Keratinocyte (primary cell): Measurements from ENCODE around the gene UBQLN4. TPM values are rescaled to one million over a fixed set of nuclear protein-coding genes. Genes with fewer than 3 reads are reported as not detected.

Source experiments
- DNase-seq: peaks from one replicate; pipeline ENCODE4 v3.0.0-alpha.2; 2011; ENCODE audit warnings: low read depth, missing footprints, low spot score
- FAIRE-seq: peaks from 2 replicates; lab custom pipeline; 2011; peaks lifted over from hg19 to GRCh38; lab: Jason Lieb, UNC
- H2AFZ ChIP-seq: 2 replicates; pipeline ENCODE4 v1.6.0; 2012; ENCODE audit warnings: low read length, control low read depth, inconsistent platforms; ENCODE audit not compliant: control insufficient read depth
- H3K27ac ChIP-seq: 2 replicates; pipeline ENCODE4 v1.5.1; 2011; ENCODE audit warnings: low read length; ENCODE audit not compliant: control insufficient read depth, insufficient read depth
- H3K27me3 ChIP-seq: 3 replicates; pipeline ENCODE4 v1.6.0; 2011; ENCODE audit warnings: low read length; ENCODE audit not compliant: control insufficient read depth, insufficient read depth; ENCODE audit errors: extremely low read depth
- H3K36me3 ChIP-seq, 2 experiments: 2 replicates in 1 of 2; 3 replicates in 1 of 2; pipeline ENCODE4 v1.5.1; 2011; ENCODE audit warnings: low read length in 2 of 2, mild to moderate bottlenecking in 1 of 2; ENCODE audit not compliant: control insufficient read depth in 2 of 2, insufficient read depth in 2 of 2; ENCODE audit errors: extremely low read depth in 1 of 2
- H3K4me1 ChIP-seq: 3 replicates; pipeline ENCODE4 v1.5.1; 2011; ENCODE audit warnings: low read length; ENCODE audit not compliant: control insufficient read depth, insufficient read depth; ENCODE audit errors: extremely low read depth
- H3K4me2 ChIP-seq: 3 replicates; pipeline ENCODE4 v1.6.0; 2011; ENCODE audit warnings: low read depth, low read length; ENCODE audit not compliant: control insufficient read depth, insufficient read depth; ENCODE audit errors: extremely low read depth
- H3K4me3 ChIP-seq, 3 experiments: fragments of 200-600 bp in 1 of 3; sonication (generic) in 1 of 3; 2 replicates in 2 of 3; 3 replicates in 1 of 3; pipeline ENCODE4 v1.5.1; 2011 to 2016; ENCODE audit warnings: low read length in 3 of 3, mild to moderate bottlenecking in 3 of 3, control low read depth in 2 of 3, inconsistent platforms in 1 of 3, low read depth in 1 of 3, mixed read lengths in 1 of 3, mixed run types in 1 of 3, moderate library complexity in 1 of 3; ENCODE audit not compliant: control insufficient read depth in 2 of 3, insufficient read depth in 2 of 3; ENCODE audit errors: extremely low read depth in 1 of 3
- H3K79me2 ChIP-seq: 2 replicates; pipeline ENCODE4 v1.6.0; 2012; ENCODE audit warnings: low read length; ENCODE audit not compliant: control insufficient read depth, insufficient read depth
- H3K9ac ChIP-seq: 3 replicates; pipeline ENCODE4 v1.6.0; 2011; ENCODE audit warnings: low read length; ENCODE audit not compliant: control insufficient read depth, insufficient read depth; ENCODE audit errors: extremely low read depth
- H3K9me1 ChIP-seq: 3 replicates; pipeline ENCODE4 v1.6.0; 2011; ENCODE audit warnings: low read length; ENCODE audit not compliant: control insufficient read depth, insufficient read depth; ENCODE audit errors: extremely low read depth
- H3K9me3 ChIP-seq: 2 replicates; pipeline ENCODE4 v1.5.1; 2012; ENCODE audit warnings: low read depth, low read length; ENCODE audit not compliant: control insufficient read depth
- H4K20me1 ChIP-seq: 3 replicates; pipeline ENCODE4 v1.6.0; 2011; ENCODE audit warnings: low read length; ENCODE audit not compliant: control insufficient read depth, insufficient read depth; ENCODE audit errors: extremely low read depth
- CTCF ChIP-seq, 3 experiments: IDR thresholded peaks in 1 of 3; conservative IDR thresholded peaks in 1 of 3; optimal IDR thresholded peaks in 1 of 3; 2 replicates in 2 of 3; 3 replicates in 1 of 3; pipeline versions ENCODE3 to v1.5.1; 2011; ENCODE audit warnings: low read length in 3 of 3, mild to moderate bottlenecking in 3 of 3, moderate library complexity in 2 of 3, control low read depth in 1 of 3, inconsistent platforms in 1 of 3; ENCODE audit not compliant: insufficient read depth in 2 of 3; ENCODE audit errors: extremely low read depth in 1 of 3
- EZH2 ChIP-seq: IDR thresholded peaks from one replicate; pipeline ENCODE4 v1.6.1; 2012; ENCODE audit warnings: inconsistent platforms, mild to moderate bottlenecking, low read length, moderate library complexity
- dilution Hi-C: fragments of 300-500 bp; cut with MboI; formaldehyde crosslinking; loops from one replicate; pipeline ENCODE4 v1.7.0; 2020; ENCODE audit warnings: low sequenced_read_pairs; ENCODE audit not compliant: extremely low pct_ligation_motif_present
- polyA plus RNA-seq, 5 experiments: library from polyadenylated mRNA; depleted of rRNA in 3 of 5; stranded (reverse) in 3 of 5; stranded (forward) in 1 of 5; unstranded in 1 of 5; fragments of >200 nt; gene quantifications; 1 replicate in 1 of 5; 2 replicates in 3 of 5; 3 replicates in 1 of 5; pipeline versions ENCODE4 v1.2.1 to v1.2.3, GENCODE V29; 2011 to 2012; ENCODE audit warnings: missing spikeins in 2 of 5, low read depth in 1 of 5, low replicate concordance in 1 of 5

The UBQLN4 gene
- polyA plus RNA-seq, 1 donor (not counting 4 experiments of a cell fraction or from before 2014, with no cell fraction given) = 35.8 TPM

- H2AFZ ChIP-seq = no peak overlapping the region
- H3K79me2 ChIP-seq = peaks cover 21% of the 10 kb centered on the region
- H3K9me1 ChIP-seq = peaks cover 2% of the 10 kb centered on the region
- H3K4me3 ChIP-seq = no peak overlapping the region
- TF ChIP-seq CTCF (optimal IDR thresholded peaks at IDR 0.05 in 1 of 3, IDR thresholded peaks at IDR 0.05 in 1 of 3, conservative IDR thresholded peaks at IDR 0.05 in 1 of 3; ENCODE audit: extremely low read depth in 1 of 3, insufficient read depth in 2 of 3, low read length in 3 of 3) (no peak), EZH2 (no peak)
- H3K9ac ChIP-seq = no peak overlapping the region
- no peaks in the 10 kb centered on the region for H3K9me3 ChIP-seq
- dilution Hi-C loops = no loop called here
- FAIRE-seq (no peak), DNase-seq (no peak)
- no peak overlapping the region for H3K4me2 ChIP-seq
- H4K20me1 ChIP-seq = no peaks in the 10 kb centered on the region
- peaks cover 13% of the 10 kb centered on the region for H3K4me1 ChIP-seq
- H3K27me3 ChIP-seq = no peaks in the 10 kb centered on the region
- peaks cover 21 to 25% of the 10 kb centered on the region in 2 experiments for H3K36me3 ChIP-seq
- H3K27ac ChIP-seq = no peak overlapping the region
Observed at GRCh38 chr1:156065871-156066270, 12.3 kb upstream of the UBQLN4 start.

- dilution Hi-C loops = no loop called here
Observed at GRCh38 chr1:156065212-156065611, 11.6 kb upstream of the UBQLN4 start.

More at GRCh38 chr1:156065212-156065611, 11.6 kb upstream of the UBQLN4 start:
- Histone ChIP-seq H3K79me2 (peaks cover 22% of the 10 kb centered on the region), H3K4me1 (peaks cover 13% of the 10 kb centered on the region), H3K9ac (no peak overlapping the region), H3K9me3 (no peaks in the 10 kb centered on the region), H3K9me1 (peaks cover 2% of the 10 kb centered on the region), H3K36me3 (peaks cover 16 to 24% of the 10 kb centered on the region in 2 experiments), H2AFZ (no peak overlapping the region), H3K27me3 (no peaks in the 10 kb centered on the region), H3K4me3 (no peak overlapping the region), H3K27ac (no peak overlapping the region), H3K4me2 (no peak overlapping the region), H4K20me1 (no peaks in the 10 kb centered on the region)
- FAIRE-seq = no peak
- TF ChIP-seq CTCF (optimal IDR thresholded peaks at IDR 0.05 in 1 of 3, IDR thresholded peaks at IDR 0.05 in 1 of 3, conservative IDR thresholded peaks at IDR 0.05 in 1 of 3; ENCODE audit: extremely low read depth in 1 of 3, insufficient read depth in 2 of 3, low read length in 3 of 3) = no peak
- TF ChIP-seq EZH2 = no peak
- DNase-seq = no peak
